Upper lobe of left lung (tissue), 6 donors: Measurements from ENCODE around the gene ITGA5. TPM values are rescaled to one million over a fixed set of nuclear protein-coding genes. Genes with fewer than 3 reads are reported as not detected.
A peak's percentile ranks its signal among the peaks of the same experiment; 100 is the strongest.

ENCODE experiments used
- ATAC-seq, 2 donors: fragments of 200-7000 bp; cut with Tn5 transposase; one replicate each; pipeline ENCODE4 v1.9.1; 2022; ENCODE audit warnings: mild to moderate bottlenecking in 2 of 2, moderate library complexity in 2 of 2; ENCODE audit not compliant: low FRiP score in 2 of 2
- DNase-seq, 2 donors: peaks; one replicate each; pipeline ENCODE4 v3.0.0-alpha.2; 2019 to 2020
- H3K27ac ChIP-seq, 4 donors: fragments of 200-600 bp; sonication (generic); one replicate each; pipeline ENCODE4 v1.5.1; 2016 to 2019
- H3K27me3 ChIP-seq, 4 donors: fragments of 200-600 bp; sonication (generic); one replicate each; pipeline ENCODE4 v1.5.1; 2017 to 2019
- H3K36me3 ChIP-seq, 4 donors: fragments of 200-600 bp; sonication (generic); one replicate each; pipeline ENCODE4 v1.5.1; 2016 to 2019
- H3K4me1 ChIP-seq, 4 donors: fragments of 200-600 bp; sonication (generic); one replicate each; pipeline ENCODE4 v1.5.1; 2018 to 2019
- H3K4me3 ChIP-seq, 4 donors: fragments of 200-600 bp; sonication (generic); one replicate each; pipeline ENCODE4 v1.5.1; 2017 to 2019; ENCODE audit warnings: mild to moderate bottlenecking in 2 of 4, moderate library complexity in 1 of 4
- H3K9me3 ChIP-seq, 4 donors: fragments of 200-600 bp; sonication (generic); one replicate each; pipeline ENCODE4 v1.5.1; 2018 to 2019
- EP300 ChIP-seq, 4 donors: sonication (generic); formaldehyde crosslinking; IDR thresholded peaks; one replicate each; pipeline ENCODE4 v1.5.1; 2017; ENCODE audit warnings: antibody characterized with exemption in 4 of 4, control low read depth in 2 of 4
- POLR2A ChIP-seq, 4 donors: fragments of 450-650 bp; IDR thresholded peaks; one replicate each; pipeline ENCODE4 v1.5.1; 2016 to 2017; ENCODE audit warnings: antibody characterized with exemption in 4 of 4, mild to moderate bottlenecking in 2 of 4
- POLR2AphosphoS5 ChIP-seq, 2 donors: sonication (generic); formaldehyde crosslinking; IDR thresholded peaks; one replicate each; pipeline ENCODE4 v1.5.1; 2017; ENCODE audit warnings: antibody characterized with exemption in 2 of 2
- WGBS, 2 donors: methylation state at CpG; one replicate each; pipeline ENCODE4 v1.1.5; 2017 to 2018; 5-methylcytosine and 5-hydroxymethylcytosine counted together
- total RNA-seq, 6 donors: library from RNA; depleted of rRNA in 4 of 6; stranded (reverse); fragments of >200 nt in 4 of 6; gene quantifications; one replicate each; pipeline versions ENCODE4 v1.1.0 to v1.2.1, GENCODE V29; 2016 to 2021
- TF ChIP-seq, protein P1 (sequence below), 6 experiments: fragments of 450-650 bp in 4 of 6; fragments of 200-600 bp in 2 of 6; sonication (generic) in 2 of 6; IDR thresholded peaks; one replicate each; pipeline ENCODE4 v1.5.1; 2016 to 2019; ENCODE audit warnings: antibody characterized with exemption in 6 of 6
- donor health status: DM: no; HTN: no; CAD: no; lungs with moderate emphysema.
- donor health status: DM: no; HTN: yes; CAD: no; lungs with severe emphysema.

The ITGA5 gene
- total RNA-seq, 6 donors from 2014 or later: 48.3 to 146 (median 92.6) TPM

DNA sequence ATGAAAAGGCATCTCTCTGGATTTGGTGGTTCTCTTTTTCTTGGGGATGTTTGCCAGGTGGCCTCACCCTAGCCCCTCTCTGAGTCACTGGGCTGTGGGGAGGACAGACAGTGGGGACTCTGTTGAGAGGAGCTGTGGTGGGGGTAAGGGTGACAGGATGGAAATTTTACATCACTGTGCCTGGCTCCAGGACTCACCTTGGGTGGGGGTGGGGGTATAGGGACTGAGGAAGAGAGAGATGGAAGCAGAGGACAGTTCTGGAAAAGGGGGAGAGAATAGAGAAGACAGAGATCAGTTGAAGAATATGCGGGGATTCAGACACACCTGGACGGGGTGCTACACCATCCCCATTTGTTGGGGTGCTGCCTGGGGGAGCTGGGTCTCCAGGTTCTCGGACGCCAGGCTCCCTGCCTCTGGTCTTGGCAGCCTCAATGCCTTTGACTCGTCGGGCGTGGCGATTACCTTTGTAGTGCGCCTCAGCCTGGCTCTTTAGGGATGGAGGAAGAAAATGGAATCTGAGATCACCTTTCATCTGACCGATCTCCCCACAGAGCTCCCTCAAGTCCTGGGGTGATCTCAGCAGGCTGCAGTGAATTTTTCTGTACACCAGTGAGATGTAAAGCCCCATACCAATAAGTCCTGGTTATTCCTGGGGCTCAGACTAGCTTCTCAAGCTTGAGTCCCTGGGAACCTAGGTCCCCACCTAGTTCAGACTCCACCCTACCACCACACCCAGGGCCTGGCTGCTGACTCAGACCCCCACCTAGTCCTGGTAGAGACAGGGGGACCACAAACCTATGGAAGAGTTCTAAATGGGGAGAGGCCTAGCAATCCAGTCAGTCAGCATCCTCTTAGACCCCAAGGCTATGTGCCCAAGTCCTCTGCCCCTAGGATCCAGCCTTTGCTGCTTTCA, 45.2 kb downstream of the ITGA5 start:
- ATAC-seq (no peak), DNase-seq (no peak)
- peak overlapping the region in 3 of 4 donors; percentile 13 to 56 (median 38) for H3K27ac ChIP-seq
- 94% methylated on average over 10 of the region's 10 CpGs for WGBS, 2 donors
- H3K27me3 ChIP-seq: no peaks in the 10 kb centered on the region
- TF ChIP-seq, protein P1, sequence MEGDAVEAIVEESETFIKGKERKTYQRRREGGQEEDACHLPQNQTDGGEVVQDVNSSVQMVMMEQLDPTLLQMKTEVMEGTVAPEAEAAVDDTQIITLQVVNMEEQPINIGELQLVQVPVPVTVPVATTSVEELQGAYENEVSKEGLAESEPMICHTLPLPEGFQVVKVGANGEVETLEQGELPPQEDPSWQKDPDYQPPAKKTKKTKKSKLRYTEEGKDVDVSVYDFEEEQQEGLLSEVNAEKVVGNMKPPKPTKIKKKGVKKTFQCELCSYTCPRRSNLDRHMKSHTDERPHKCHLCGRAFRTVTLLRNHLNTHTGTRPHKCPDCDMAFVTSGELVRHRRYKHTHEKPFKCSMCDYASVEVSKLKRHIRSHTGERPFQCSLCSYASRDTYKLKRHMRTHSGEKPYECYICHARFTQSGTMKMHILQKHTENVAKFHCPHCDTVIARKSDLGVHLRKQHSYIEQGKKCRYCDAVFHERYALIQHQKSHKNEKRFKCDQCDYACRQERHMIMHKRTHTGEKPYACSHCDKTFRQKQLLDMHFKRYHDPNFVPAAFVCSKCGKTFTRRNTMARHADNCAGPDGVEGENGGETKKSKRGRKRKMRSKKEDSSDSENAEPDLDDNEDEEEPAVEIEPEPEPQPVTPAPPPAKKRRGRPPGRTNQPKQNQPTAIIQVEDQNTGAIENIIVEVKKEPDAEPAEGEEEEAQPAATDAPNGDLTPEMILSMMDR (IDR thresholded peaks at IDR 0.05): no peak
- no peak for TF ChIP-seq EP300 (IDR thresholded peaks at IDR 0.05)
- TF ChIP-seq POLR2AphosphoS5 (IDR thresholded peaks at IDR 0.05): no peak
- TF ChIP-seq POLR2A (IDR thresholded peaks at IDR 0.05): no peak
- no peak overlapping the region for H3K4me3 ChIP-seq
- H3K36me3 ChIP-seq: peaks cover 0 to 13% (median 0%) of the 10 kb centered on the region in 4 donors
- no peaks in the 10 kb centered on the region for H3K9me3 ChIP-seq
- peaks cover 24 to 58% (median 47%) of the 10 kb centered on the region in 4 donors for H3K4me1 ChIP-seq

DNA sequence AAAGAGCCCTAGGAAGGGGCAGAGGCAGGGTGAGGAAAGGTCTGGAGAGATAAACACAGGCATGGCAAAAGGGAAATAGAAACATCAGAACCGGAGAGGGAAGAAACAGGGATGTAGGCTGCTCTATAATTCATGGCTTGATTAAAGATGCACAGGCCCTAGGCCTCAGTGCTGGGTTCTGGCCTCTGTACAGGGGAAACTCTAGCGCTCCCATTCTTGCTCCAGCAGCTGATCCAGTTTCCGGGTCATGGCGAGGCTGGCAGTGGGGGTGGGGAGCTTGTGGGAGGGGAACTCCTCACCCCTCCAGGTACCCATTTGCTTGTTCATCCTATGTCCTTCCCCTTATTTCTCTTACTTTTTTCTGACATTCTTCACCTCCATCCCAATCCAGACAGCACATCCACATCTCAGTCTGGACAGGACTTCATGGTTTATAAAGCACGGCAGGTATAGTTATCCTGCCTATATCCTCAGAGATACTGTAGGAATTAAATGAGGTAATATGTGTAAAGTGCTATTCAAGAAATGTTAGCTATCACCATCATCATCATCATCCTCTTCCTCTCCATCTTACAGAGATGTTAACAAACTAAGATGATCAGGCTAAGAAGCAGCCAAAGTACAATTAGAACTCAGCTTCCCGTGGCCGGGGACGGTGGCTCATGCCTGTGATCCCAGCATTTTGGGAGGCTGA, 46.8 kb downstream of the ITGA5 start:
- WGBS, 2 donors: 51 to 54% methylated on average over 8 of the region's 8 CpGs
- Histone ChIP-seq H3K9me3 (no peaks in the 10 kb centered on the region), H3K27ac (peak overlapping the region in 2 of 4 donors; percentile 48 to 59), H3K4me1 (peaks cover 34 to 60% (median 48%) of the 10 kb centered on the region in 4 donors), H3K4me3 (no peak overlapping the region), H3K36me3 (peaks cover 0 to 6% (median 0%) of the 10 kb centered on the region in 4 donors), H3K27me3 (no peaks in the 10 kb centered on the region)
- ATAC-seq (no peak), DNase-seq (no peak)
- TF ChIP-seq, protein P1 (IDR thresholded peaks at IDR 0.05): no peak
- no peak for TF ChIP-seq EP300 (IDR thresholded peaks at IDR 0.05)

DNA sequence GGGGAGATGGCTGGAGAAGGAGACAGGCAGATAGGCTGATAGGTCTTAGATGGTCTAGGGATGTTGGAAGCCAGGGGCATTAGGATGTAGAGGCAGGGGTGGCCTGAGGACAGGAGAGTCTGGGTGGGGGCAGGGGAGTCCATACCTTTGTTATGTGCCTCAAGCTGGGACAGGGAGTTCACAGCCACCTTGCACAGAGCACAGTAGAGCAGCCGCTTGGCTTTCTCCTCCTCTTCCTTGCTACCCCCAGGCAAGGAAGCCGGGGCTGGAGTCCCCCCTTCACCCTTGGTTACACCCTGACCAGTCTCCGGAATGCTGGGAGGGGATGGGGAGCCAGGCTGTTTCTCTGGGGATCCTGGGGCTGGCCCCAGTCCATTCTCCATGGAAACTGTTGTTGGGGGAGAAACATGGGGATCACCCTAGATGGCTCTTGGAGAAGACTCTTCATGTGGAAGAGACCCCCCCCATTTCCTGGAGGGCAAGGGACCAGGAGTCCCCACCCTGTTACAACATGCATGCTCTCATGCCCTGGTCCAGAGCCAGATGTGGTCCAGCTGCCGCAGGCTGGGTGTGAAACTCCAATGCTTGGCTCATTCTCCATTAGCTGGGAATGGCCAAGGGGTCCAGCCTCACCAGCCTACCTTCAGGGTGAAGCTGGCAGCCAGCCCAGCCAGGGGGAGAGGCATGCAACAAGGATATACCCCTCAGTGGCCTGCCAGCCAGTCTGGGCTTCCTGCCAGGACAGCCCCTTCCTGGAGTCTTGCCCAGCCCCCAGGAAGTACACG, 47.5 kb downstream of the ITGA5 start:
- H3K4me1 ChIP-seq: peaks cover 34 to 60% (median 48%) of the 10 kb centered on the region in 4 donors
- 51 to 56% methylated on average over 3 to 5 of the region's 5 CpGs for WGBS, 2 donors
- peaks cover 0 to 4% (median 0%) of the 10 kb centered on the region in 4 donors for H3K36me3 ChIP-seq
- peak in 1 of 2 donors; percentile 38 for DNase-seq
- ATAC-seq: peak in 1 of 2 donors; percentile 37
- H3K9me3 ChIP-seq: no peaks in the 10 kb centered on the region
- no peak overlapping the region for H3K4me3 ChIP-seq
- H3K27me3 ChIP-seq: no peaks in the 10 kb centered on the region
- H3K27ac ChIP-seq: peak overlapping the region in 2 of 4 donors; percentile 48 to 59
- TF ChIP-seq EP300 (IDR thresholded peaks at IDR 0.05) (no peak), POLR2AphosphoS5 (IDR thresholded peaks at IDR 0.05) (no peak), POLR2A (IDR thresholded peaks at IDR 0.05) (no peak)
- TF ChIP-seq, protein P1 (IDR thresholded peaks at IDR 0.05): no peak

DNA sequence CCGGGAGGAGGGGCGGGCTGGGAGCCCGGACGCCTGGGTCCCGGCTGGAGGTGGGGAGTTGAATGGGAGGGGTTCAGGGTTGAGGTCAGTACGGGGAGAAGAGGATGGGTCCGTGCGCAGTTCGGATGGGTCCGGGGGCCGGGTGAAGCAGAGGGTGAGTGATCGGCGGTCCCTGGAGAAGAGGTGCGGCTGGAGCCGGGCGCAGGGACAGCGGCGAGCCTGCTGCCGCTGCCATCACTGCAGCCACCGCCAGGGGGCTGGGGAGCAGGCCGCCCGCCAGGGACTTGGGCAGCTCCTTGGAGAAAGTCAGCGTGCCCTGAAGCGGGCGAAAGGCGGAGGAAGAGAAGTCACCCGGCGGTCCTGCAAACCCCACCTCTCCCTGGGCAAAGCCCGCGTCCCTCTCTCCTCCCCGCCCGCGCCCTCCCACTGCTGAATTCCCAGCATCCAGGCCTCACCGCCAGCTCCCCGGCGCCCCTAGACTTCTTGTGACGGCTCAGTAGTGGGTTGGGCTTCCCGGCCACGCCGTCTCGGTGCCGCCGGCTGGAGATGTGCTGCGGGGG, 48.8 kb downstream of the ITGA5 start:
- WGBS, 2 donors: 17 to 21% methylated on average over 8 to 43 of the region's 44 CpGs
- peak; percentile 76 to 95 for DNase-seq
- Histone ChIP-seq H3K4me3 (peak overlapping the region in 3 of 4 donors; percentile 21 to 47 (median 41)), H3K4me1 (peaks cover 34 to 60% (median 48%) of the 10 kb centered on the region in 4 donors), H3K27ac (peak overlapping the region in 3 of 4 donors; percentile 48 to 70 (median 65)), H3K9me3 (no peaks in the 10 kb centered on the region), H3K36me3 (peaks cover 0 to 4% (median 0%) of the 10 kb centered on the region in 4 donors), H3K27me3 (no peaks in the 10 kb centered on the region)
- TF ChIP-seq EP300 (IDR thresholded peaks at IDR 0.05) (no peak), POLR2A (IDR thresholded peaks at IDR 0.05) (no peak), POLR2AphosphoS5 (IDR thresholded peaks at IDR 0.05) (no peak)
- TF ChIP-seq, protein P1 (IDR thresholded peaks at IDR 0.05): peak; percentile 94 to 98 (median 96)
- ATAC-seq: peak; percentile 82 to 87
